T-cell (primary cell): Measurements from ENCODE around the gene PIGZ. TPM values are rescaled to one million over a fixed set of nuclear protein-coding genes. Genes with fewer than 3 reads are reported as not detected.
A peak's percentile ranks its signal among the peaks of the same experiment; 100 is the strongest.
"Not testable (repeated sequence)": the region's sequence is repeated elsewhere in the genome, so short reads cannot be mapped to it uniquely, and the experiment has no call there.

Experiments used
- ATAC-seq, 4 experiments: fragments of 200-7000 bp in 3 of 4; fragments of 150-1000 bp in 1 of 4; cut with Tn5 transposase; replicated peaks in 1 of 4; 1 replicate in 3 of 4; 2 replicates in 1 of 4; pipeline ENCODE4 v1.10.0; 2021; ENCODE audit warnings: moderate library complexity in 3 of 4, mild to moderate bottlenecking in 2 of 4, moderate number of reproducible peaks in 1 of 4
- CTCF ChIA-PET, 2 donors: fragments of 300-600 bp; sonication (Branson Sonifier 250); formaldehyde crosslinking; loops; one replicate each; lab custom pipeline; 2022; ENCODE audit warnings: antibody characterized with exemption in 2 of 2; lab: Charles Lee
- POLR2A ChIA-PET, 2 donors: fragments of 300-600 bp; sonication (Branson Sonifier 250); formaldehyde crosslinking; loops; one replicate each; lab custom pipeline; 2022; ENCODE audit warnings: antibody characterized with exemption in 2 of 2; lab: Charles Lee
- DNase-seq, 35 experiments: peaks; one replicate each; pipeline versions ENCODE4 v3.0.0 to v3.0.0-alpha.2; 2013 to 2023
- H3K27ac ChIP-seq: one replicate; pipeline ENCODE4 v1.5.1; 2013; ENCODE audit warnings: low read length
- H3K27me3 ChIP-seq, 2 experiments: replicated peaks in 1 of 2; 1 replicate in 1 of 2; 2 replicates in 1 of 2; pipeline versions ENCODE4 v1.6.1 to v1.7.0; 2013; ENCODE audit warnings: low read length in 1 of 2, mixed read lengths in 1 of 2; ENCODE audit not compliant: control insufficient read depth in 2 of 2, insufficient read depth in 2 of 2; ENCODE audit errors: extremely low read depth in 1 of 2
- H3K36me3 ChIP-seq, 2 donors: 1 replicate in 1 of 2; 2 replicates in 1 of 2; pipeline versions ENCODE4 v1.6.1 to v1.7.0; 2013; ENCODE audit warnings: low read length in 1 of 2; ENCODE audit not compliant: control insufficient read depth in 2 of 2, insufficient read depth in 1 of 2; ENCODE audit errors: extremely low read depth in 1 of 2
- H3K4me1 ChIP-seq, 2 experiments: 1 replicate in 1 of 2; 2 replicates in 1 of 2; pipeline versions ENCODE4 v1.6.1 to v1.7.0; 2013; ENCODE audit warnings: low read length in 2 of 2, mixed read lengths in 1 of 2; ENCODE audit not compliant: insufficient read depth in 2 of 2, control insufficient read depth in 1 of 2; ENCODE audit errors: extremely low read depth in 1 of 2
- H3K4me3 ChIP-seq, 2 donors: 1 replicate in 1 of 2; 2 replicates in 1 of 2; pipeline versions ENCODE4 v1.5.1 to v1.7.0; 2013; ENCODE audit warnings: mild to moderate bottlenecking in 2 of 2, low read length in 1 of 2, moderate library complexity in 1 of 2; ENCODE audit not compliant: control insufficient read depth in 1 of 2; ENCODE audit errors: extremely low read depth in 1 of 2
- H3K9me3 ChIP-seq: 2 replicates; pipeline ENCODE4 v1.7.0; 2013
- H3K27ac Mint-ChIP-seq, 2 donors: one replicate each; pipeline ENCODE4 v1.8.0; 2020 to 2021; ENCODE audit warnings: mild to moderate bottlenecking in 2 of 2, mixed read lengths in 2 of 2
- H3K27me3 Mint-ChIP-seq, 2 donors: one replicate each; pipeline ENCODE4 v1.8.0; 2021 to 2022; ENCODE audit warnings: mixed read lengths in 2 of 2
- H3K36me3 Mint-ChIP-seq: one replicate; pipeline ENCODE4 v1.8.0; 2021; ENCODE audit warnings: mixed read lengths
- H3K4me1 Mint-ChIP-seq, 3 donors: one replicate each; pipeline ENCODE4 v1.8.0; 2020 to 2022; ENCODE audit warnings: mixed read lengths in 3 of 3, mild to moderate bottlenecking in 1 of 3
- H3K4me3 Mint-ChIP-seq, 3 donors: one replicate each; pipeline ENCODE4 v1.8.0; 2020 to 2022; ENCODE audit warnings: mild to moderate bottlenecking in 3 of 3, mixed read lengths in 3 of 3, moderate library complexity in 3 of 3
- H3K9me3 Mint-ChIP-seq, 3 donors: one replicate each; pipeline ENCODE4 v1.8.0; 2020 to 2022; ENCODE audit warnings: mixed read lengths in 3 of 3
- WGBS: methylation state at CpG from one replicate; pipeline ENCODE4 v1.1.5; 2013; ENCODE audit warnings: missing lambda C conversion rate; ENCODE audit not compliant: insufficient coverage; 5-methylcytosine and 5-hydroxymethylcytosine counted together
- total RNA-seq, 35 experiments: library from RNA in 6 of 35; stranded (reverse) in 6 of 35; fragments of 120-200 nt in 1 of 35; gene quantifications; one replicate each; pipeline versions ENCODE4 v1.2.1 to v1.2.4 and lab custom pipeline; 2013 to 2026

Gene PIGZ
- total RNA-seq, 5 donors from 2014 or later (not counting 1 experiment from before 2014, with no cell fraction given): 0.28 to 1.3 (median 1.1) TPM

DNA sequence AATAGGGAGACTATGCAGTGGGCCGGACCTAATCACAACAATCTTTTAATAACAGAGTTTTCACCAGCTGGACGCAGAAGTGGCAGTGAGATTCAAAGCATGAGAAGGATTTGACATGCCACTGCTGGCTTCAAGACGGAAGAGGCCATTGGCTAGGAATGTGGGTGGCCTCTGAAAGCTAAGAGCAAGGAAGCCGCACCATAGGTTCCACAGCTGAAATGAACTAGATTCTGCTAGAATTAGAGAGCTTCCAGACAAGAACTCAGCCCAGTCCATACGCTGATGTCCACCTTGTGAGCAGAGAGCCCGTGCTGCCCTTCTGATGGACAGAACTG, 19.4 kb downstream of the PIGZ start:
- no peaks in the 10 kb centered on the region for H3K36me3 ChIP-seq
- no peak overlapping the region for H3K4me3 Mint-ChIP-seq
- H3K4me1 Mint-ChIP-seq: peaks cover 7 to 8% (median 7%) of the 10 kb centered on the region in 3 donors
- H3K27me3 Mint-ChIP-seq: no peaks in the 10 kb centered on the region
- CTCF ChIA-PET: no interaction called here
- DNase-seq (no peak), ATAC-seq (no peak)
- H3K4me3 ChIP-seq: no peak overlapping the region
- no peaks in the 10 kb centered on the region for H3K36me3 Mint-ChIP-seq
- no peaks in the 10 kb centered on the region for H3K9me3 ChIP-seq
- H3K4me1 ChIP-seq: no peaks in the 10 kb centered on the region
- H3K27ac ChIP-seq: no peak overlapping the region
- H3K27ac Mint-ChIP-seq: no peak overlapping the region
- H3K27me3 ChIP-seq: no peaks in the 10 kb centered on the region
- POLR2A ChIA-PET: no interaction called here
- H3K9me3 Mint-ChIP-seq: no peaks in the 10 kb centered on the region
- WGBS: 89% methylated on average over 5 of the region's 6 CpGs

DNA sequence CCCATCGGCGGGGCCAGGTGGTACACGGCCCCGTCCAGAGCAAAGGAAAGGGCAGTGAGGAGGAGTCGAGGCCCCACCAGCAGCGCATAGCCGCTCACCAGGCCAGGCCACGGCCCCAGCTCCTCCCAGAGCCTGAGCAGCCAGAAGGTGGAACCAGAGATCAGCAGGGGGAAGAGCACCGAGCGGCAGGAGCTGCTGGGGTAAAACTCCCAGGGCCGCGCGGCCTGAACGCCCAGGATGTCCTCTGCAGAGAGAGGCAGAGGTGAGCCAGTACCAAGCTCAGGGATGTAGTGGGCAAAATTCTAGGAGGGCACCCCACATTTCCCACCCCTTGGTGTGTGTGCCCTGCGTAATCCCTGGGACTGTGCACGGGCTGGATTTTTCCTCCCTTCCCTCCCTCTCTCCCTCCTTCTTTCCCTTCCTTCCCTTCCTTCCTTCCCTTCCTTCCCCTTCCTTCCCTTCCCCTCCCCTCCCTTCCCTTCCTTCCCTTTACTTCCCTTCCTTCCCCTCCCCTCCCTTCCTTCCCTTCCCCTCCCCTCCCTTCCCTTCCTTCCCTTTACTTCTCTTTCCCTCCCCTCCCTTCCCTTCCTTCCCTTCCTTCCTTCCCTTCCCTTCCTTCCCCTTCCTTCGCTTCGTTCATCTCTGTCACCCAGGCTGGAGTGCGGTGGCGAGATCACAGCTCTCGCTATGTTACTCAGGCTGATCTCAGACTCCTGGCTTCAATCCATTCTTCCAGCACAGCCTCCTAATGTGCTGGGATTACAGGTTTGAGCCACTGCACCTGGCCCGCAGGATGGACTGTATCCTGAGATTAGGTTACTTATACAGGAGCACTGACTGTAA, 20.0 kb downstream of the PIGZ start:
- Mint-ChIP-seq H3K4me1 (peaks cover 13% of the 10 kb centered on the region in 3 donors), H3K36me3 (no peaks in the 10 kb centered on the region), H3K4me3 (no peak overlapping the region), H3K27me3 (no peaks in the 10 kb centered on the region), H3K27ac (no peak overlapping the region), H3K9me3 (no peaks in the 10 kb centered on the region)
- ATAC-seq: no peak
- ChIA-PET CTCF (interaction anchor here in 1 of 2 donors (0.6 kb wide), 1 partner anchor 96 kb away, joined by 3 read pairs; no protein-coding TSS in a partner anchor), POLR2A (no interaction called here)
- Histone ChIP-seq H3K27ac (no peak overlapping the region), H3K36me3 (no peaks in the 10 kb centered on the region), H3K4me3 (no peak overlapping the region), H3K9me3 (no peaks in the 10 kb centered on the region), H3K27me3 (no peaks in the 10 kb centered on the region), H3K4me1 (peaks cover 1 to 2% of the 10 kb centered on the region in 2 experiments)
- DNase-seq: no peak
- WGBS: 79% methylated on average over 17 of the region's 22 CpGs

GRCh38 chr3:196947860-196948441, 20.7 kb downstream of the PIGZ start:
- H3K36me3 ChIP-seq: no peaks in the 10 kb centered on the region
- Mint-ChIP-seq H3K27ac (no peak overlapping the region), H3K9me3 (no peaks in the 10 kb centered on the region), H3K4me1 (peaks cover 20 to 21% (median 20%) of the 10 kb centered on the region in 3 donors), H3K27me3 (no peaks in the 10 kb centered on the region), H3K36me3 (no peaks in the 10 kb centered on the region), H3K4me3 (no peak overlapping the region)
- H3K9me3 ChIP-seq: no peaks in the 10 kb centered on the region
- peaks cover 8 to 9% of the 10 kb centered on the region in 2 experiments for H3K4me1 ChIP-seq
- no peaks in the 10 kb centered on the region for H3K27me3 ChIP-seq
- no peak for ATAC-seq
- whole genome bisulfite sequencing: 90% methylated on average over 20 of the region's 28 CpGs
- ChIA-PET POLR2A (no interaction called here), CTCF (interaction anchor here in 1 of 2 donors (0.6 kb wide), 1 partner anchor 97 kb away, joined by 3 read pairs; no protein-coding TSS in a partner anchor)
- H3K27ac ChIP-seq: no peak overlapping the region
- no peak for DNase-seq
- no peak overlapping the region for H3K4me3 ChIP-seq

DNA sequence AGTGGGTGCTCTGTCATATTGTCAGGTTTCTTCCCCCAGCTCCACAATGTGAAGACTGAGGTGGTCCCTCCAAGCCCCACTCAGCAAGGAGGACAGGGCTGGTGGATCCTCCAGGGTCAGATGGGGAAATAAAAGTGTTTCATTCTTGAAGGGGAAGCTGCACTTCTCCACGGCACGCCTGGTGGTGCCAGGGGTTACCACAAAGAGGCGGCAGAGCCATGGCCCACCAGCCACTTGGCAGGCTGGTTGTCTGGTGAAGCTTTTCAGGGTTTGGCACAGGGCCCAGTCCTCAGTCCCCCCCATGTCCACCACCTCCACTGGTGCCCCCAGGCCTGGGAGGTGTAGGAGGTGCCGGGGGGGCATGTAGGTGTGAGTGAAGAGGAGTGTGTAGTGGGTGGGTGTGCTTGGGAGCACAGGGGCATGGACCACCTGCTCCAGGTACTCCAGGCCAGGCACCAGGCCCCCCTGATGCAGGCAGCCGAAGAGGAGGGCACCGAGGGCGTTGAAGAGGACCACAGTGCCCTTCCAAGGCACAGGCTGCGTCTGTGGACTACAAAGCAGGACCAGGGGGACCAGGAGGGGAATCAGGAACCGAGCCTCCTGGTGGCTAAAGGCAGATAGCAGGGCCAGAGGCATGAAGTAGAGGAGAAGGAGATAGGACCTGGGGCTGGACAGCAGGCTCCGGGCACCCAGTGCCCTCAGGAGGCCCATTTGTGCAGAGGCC, 21.3 kb downstream of the PIGZ start:
- ATAC-seq: no peak
- CTCF ChIA-PET: no interaction called here
- WGBS: 92% methylated on average over 5 of the region's 10 CpGs
- POLR2A ChIA-PET: no interaction called here
- Mint-ChIP-seq H3K9me3 (no peaks in the 10 kb centered on the region), H3K4me3 (no peak overlapping the region), H3K27ac (no peak overlapping the region), H3K36me3 (no peaks in the 10 kb centered on the region), H3K4me1 (peaks cover 22 to 24% (median 23%) of the 10 kb centered on the region in 3 donors), H3K27me3 (peaks cover 0 to 2% of the 10 kb centered on the region in 2 donors)
- no peaks in the 10 kb centered on the region for H3K9me3 ChIP-seq
- no peaks in the 10 kb centered on the region for H3K27me3 ChIP-seq
- no peak overlapping the region for H3K27ac ChIP-seq
- H3K36me3 ChIP-seq: no peaks in the 10 kb centered on the region
- H3K4me1 ChIP-seq: peaks cover 8 to 12% of the 10 kb centered on the region in 2 experiments
- DNase-seq: no peak
- no peak overlapping the region for H3K4me3 ChIP-seq

GRCh38 chr3:196944037-196944790, 24.4 kb downstream of the PIGZ start:
- H3K27ac ChIP-seq, H3K27me3 ChIP-seq, H3K4me3 ChIP-seq, H3K36me3 Mint-ChIP-seq, H3K36me3 ChIP-seq, ATAC-seq, H3K9me3 ChIP-seq, H3K27me3 Mint-ChIP-seq, DNase-seq, H3K9me3 Mint-ChIP-seq, CTCF ChIA-PET, POLR2A ChIA-PET: not testable (repeated sequence)
- Mint-ChIP-seq H3K4me3 (peak overlapping the region; percentile 72 to 100 (median 96)), H3K27ac (peak overlapping the region; percentile 57 to 71), H3K4me1 (peaks cover 43 to 48% (median 47%) of the 10 kb centered on the region in 3 donors)
- H3K4me1 ChIP-seq: peaks cover 8 to 28% of the 10 kb centered on the region in 2 experiments
- WGBS: 94% methylated on average over 8 of the region's 14 CpGs
